Activated T-cell treated with anti-CD3 and anti-CD28 coated beads, Interleukin-2, amount 50 U/mL, for 48 hours (primary cell): Measurements from ENCODE around the gene KLF6.
A peak's percentile ranks its signal among the peaks of the same experiment; 100 is the strongest.

Source experiments
- DNase-seq, 2 experiments: peaks; one replicate each; pipeline ENCODE4 v3.0.0-alpha.2; 2020

KLF6 gene

GRCh38 chr10:3786295-3787015 lies 1.4 kb upstream of the KLF6 start:
- DNase-seq: peak in 1 of 2 experiments; percentile 55

- peak; percentile 68 to 69 for DNase-seq
Measured at GRCh38 chr10:3785851-3786271, 852 bp upstream of the KLF6 start.

- peak; percentile 100 for DNase-seq
Measured at GRCh38 chr10:3785251-3785850, 342 bp upstream of the KLF6 start.

- DNase-seq: peak; percentile 54 to 57
Measured at GRCh38 chr10:3783682-3784432, 1.2 kb downstream of the KLF6 start.

- DNase-seq: peak; percentile 80 to 82
Measured at GRCh38 chr10:3783316-3783681, 1.7 kb downstream of the KLF6 start.

- DNase-seq: peak; percentile 68 to 69
Measured at GRCh38 chr10:3782451-3783315, 2.3 kb downstream of the KLF6 start.

GRCh38 chr10:3782146-3782450 lies 2.9 kb downstream of the KLF6 start:
- no peak for DNase-seq

- DNase-seq: peak; percentile 65 to 69
Measured at GRCh38 chr10:3781468-3782145, 3.4 kb downstream of the KLF6 start.

GRCh38 chr10:3780771-3781467 lies 4.1 kb downstream of the KLF6 start:
- DNase-seq: no peak

GRCh38 chr10:3780021-3780770 lies 4.8 kb downstream of the KLF6 start:
- no peak for DNase-seq

GRCh38 chr10:3779158-3779741 lies 5.8 kb downstream of the KLF6 start:
- no peak for DNase-seq

- no peak for DNase-seq
Measured at GRCh38 chr10:3778692-3779157, 6.3 kb downstream of the KLF6 start.

- no peak for DNase-seq
Measured at GRCh38 chr10:3777981-3778691, 6.9 kb downstream of the KLF6 start.

GRCh38 chr10:3776796-3777571 lies 8.0 kb downstream of the KLF6 start:
- DNase-seq: peak in 1 of 2 experiments; percentile 57

- peak in 1 of 2 experiments; percentile 40 for DNase-seq
Measured at GRCh38 chr10:3775696-3776551, 9.1 kb downstream of the KLF6 start.

- DNase-seq: peak in 1 of 2 experiments; percentile 42
Measured at GRCh38 chr10:3774814-3775695, 10.0 kb downstream of the KLF6 start.
